ENCODE measurements around the gene CNDP1.
"Not testable (repeated sequence)": the region's sequence is repeated elsewhere in the genome, so short reads cannot be mapped to it uniquely, and the experiment has no call there.

CNDP1 gene

GRCh38 chr18:74522635-74523548, 11.4 kb upstream of the CNDP1 start:
- no peak for DNase-seq

DNA sequence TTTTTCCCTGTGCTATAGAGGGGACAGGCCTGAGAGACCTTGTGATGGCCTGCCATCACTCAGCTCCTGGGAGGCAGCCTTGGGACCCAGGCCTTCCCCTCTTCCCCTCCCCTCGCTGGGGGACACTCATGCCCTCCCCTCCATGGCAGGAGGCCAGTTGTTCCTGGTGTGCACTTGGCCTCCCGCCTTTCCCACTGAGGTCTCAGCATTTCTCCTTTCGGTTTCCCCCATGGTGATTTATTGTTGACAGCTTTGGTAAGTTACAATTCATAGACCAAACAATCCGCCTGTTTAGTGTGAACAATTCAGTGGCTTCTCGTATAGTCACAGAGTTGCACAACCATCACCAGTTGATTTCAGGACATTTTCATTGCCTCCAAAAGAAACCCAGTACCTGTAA, 10.2 kb upstream of the CNDP1 start:
- DNase-seq: no peak

DNA sequence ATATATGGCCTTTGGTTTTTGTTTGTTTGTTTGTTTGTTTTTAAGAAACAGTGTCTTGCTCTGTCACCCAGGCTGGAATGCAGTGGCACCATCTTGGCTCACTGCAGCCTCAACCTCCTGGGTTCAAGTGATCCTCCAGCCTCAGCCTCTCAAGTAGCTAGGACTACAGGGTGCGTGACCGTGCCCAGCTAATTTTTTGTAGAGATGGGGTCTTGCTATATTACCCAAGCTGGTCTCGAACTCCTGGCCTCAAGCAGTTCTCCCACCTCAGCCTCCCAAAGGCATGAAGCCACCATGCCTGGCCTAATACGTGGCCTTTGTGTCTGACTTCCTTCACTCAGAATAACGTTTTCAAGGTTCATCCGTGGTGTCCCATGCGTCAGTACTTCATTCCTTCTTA, 9.4 kb upstream of the CNDP1 start:
- DNase-seq: not testable (repeated sequence)

GRCh38 chr18:74525741-74526140, 8.6 kb upstream of the CNDP1 start:
- no peak for DNase-seq

DNA sequence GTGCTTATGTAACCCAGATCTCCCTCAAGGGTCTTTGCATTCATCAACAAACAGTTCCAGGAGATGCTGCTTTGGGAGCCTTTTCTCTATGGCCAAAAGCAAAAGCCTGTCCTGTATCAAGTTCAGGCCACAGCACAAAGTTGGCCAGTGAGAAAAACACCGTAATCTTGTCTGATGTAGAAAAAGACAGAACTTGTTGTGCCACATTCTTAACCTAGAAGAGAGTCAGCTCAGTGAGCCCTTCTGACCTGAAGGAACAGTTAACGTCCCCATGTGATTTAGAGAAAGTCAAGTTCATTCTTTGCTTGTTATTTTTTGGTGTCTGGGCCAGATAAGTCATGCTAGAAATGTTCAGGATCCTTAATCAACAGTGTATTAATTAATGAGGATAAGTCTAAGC, 7.8 kb upstream of the CNDP1 start:
- DNase-seq: no peak

GRCh38 chr18:74528478-74528877, 5.8 kb upstream of the CNDP1 start:
- no peak for DNase-seq

DNA sequence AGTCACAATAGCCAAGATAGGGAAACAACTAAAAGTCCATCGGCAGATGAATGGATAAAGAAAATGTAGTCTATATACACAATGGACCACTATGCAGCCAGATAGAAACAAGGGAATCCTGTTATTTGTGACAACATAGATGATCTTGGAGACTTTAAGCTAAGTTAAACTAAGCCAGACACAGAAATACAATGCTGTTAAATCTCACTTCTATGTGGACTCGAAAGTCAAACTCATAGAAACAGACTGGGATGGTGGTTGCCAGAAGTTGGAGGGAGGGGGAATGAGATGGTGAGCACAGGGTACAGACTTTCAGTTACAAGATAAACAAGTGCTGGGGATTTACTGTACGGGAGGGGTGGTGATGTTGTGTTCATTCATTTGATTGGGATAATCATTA, 5.4 kb upstream of the CNDP1 start:
- DNase-seq: no peak

GRCh38 chr18:74529378-74529777, 4.9 kb upstream of the CNDP1 start:
- no peak for DNase-seq

DNA sequence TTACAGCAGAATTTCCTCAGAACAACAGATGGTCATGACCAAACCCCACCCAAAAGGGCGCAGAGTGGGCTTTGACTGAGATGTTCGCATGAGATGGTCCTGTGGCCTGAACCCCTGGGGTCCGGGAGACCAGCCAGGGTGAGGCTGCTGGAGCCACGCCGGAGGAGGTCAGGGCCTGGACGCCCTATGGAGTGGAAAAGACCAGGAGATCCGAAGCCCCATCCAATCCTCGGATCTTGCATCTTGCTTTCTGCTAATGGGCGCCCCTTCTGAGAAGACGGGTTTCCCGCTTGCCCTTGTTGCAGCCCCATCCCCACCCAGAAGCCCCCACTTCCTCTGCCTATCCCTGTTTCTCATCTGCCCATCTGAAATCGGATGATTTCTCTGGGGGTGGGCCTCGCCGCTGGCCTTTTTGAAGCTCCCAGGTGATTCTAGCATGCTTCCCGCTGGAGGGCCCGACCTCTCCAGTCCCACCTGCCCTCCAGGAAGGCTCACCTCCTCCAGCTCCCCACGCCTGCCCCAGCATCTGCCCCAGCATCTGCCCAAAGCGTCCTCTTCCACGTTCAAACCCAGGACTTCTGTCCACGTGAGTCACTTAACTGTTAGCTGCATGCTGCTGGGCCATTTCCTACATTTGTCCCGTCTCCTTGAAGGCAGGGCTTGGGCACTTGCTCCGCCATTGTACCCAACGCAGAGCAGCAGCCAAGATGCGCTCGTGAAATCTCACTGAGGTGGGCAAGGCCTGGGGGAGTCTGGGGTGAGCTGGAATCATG, 4.3 kb upstream of the CNDP1 start:
- DNase-seq: no peak

DNA sequence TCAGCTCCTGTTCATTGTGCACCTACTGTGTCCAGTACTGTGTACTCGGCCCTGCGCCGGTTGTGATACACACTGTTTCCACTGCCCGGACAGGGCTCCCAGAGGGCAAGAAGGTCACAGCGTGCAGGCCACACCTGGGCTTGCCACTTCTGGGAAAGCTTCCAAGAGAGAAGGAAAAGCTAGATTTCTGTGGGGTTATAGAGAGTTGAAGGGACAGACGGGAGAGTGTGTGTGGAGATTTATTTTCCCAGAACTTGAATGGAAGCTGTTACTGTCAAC, 3.8 kb upstream of the CNDP1 start:
- no peak for DNase-seq

- no peak for DNase-seq
These were observed 3.3 kb upstream of the CNDP1 start for GRCh38 chr18:74531043-74531442.

DNA sequence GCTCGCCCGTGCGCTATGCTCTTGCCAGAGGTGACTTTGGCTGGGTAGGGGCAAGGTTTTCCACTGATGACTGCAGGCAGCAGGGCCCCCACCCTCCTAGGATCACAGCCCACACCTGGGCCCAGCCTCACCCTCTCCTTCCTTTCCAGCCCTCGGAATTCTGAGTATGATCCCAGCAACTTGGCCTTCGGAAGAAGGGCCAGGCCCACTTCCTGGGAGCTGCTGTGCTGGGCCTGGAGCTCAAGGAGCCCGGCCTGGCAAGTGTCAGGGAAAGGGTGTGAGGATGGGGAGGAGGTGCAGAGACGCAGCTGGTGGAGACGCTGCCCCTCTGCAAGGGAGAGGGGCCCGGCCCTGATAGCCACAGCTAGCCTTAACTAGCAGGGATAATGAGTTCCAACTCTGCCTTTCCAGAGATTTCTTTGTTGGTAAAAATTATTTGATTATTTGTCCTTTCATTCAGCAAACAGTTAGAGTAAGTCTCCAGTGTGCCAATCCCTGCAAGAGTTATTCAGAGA, 1.7 kb upstream of the CNDP1 start:
- no peak for DNase-seq

GRCh38 chr18:74533666-74534065, 634 bp upstream of the CNDP1 start:
- no peak for DNase-seq

DNA sequence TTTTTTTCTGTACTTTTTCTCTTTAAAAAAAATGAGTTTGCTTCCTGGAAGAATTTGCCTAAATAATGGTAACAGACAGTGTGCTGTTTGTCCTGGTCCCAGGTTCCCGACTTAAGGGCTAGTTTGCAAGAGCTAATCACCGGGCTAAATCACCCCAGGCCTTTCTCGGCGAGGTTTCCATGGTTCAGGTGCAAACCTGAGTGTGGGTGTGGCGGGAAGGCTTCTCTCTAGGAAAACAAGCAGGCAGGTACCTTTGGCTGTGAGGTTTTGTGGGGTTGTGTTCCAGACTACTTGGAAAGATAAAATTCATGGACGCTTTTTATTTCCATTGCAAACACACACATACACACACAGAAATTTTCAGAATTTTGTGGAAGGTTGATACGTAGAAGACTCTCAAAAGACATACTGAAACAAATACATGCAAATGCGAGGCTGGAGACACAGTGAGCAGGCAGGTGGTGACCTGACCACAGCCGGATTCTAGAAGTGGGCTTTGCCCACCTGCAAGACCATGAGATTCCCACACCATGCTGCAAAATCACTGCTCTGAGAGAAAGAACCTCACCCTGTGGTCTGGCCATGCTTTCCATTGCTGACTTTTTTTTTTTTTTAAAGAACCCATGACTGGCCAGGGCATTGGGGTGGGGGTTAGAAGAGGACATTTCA, 815 bp downstream of the CNDP1 start:
- DNase-seq: no peak

GRCh38 chr18:74539289-74539688, 5.0 kb downstream of the CNDP1 start:
- DNase-seq: no peak

GRCh38 chr18:74540652-74541421, 6.5 kb downstream of the CNDP1 start:
- DNase-seq: no peak

GRCh38 chr18:74541703-74542555, 7.6 kb downstream of the CNDP1 start:
- no peak for DNase-seq

- DNase-seq: no peak
These were observed 10.6 kb downstream of the CNDP1 start for GRCh38 chr18:74544898-74545297.

- no peak for DNase-seq
These were observed 11.7 kb downstream of the CNDP1 start for GRCh38 chr18:74546007-74546406.

DNA sequence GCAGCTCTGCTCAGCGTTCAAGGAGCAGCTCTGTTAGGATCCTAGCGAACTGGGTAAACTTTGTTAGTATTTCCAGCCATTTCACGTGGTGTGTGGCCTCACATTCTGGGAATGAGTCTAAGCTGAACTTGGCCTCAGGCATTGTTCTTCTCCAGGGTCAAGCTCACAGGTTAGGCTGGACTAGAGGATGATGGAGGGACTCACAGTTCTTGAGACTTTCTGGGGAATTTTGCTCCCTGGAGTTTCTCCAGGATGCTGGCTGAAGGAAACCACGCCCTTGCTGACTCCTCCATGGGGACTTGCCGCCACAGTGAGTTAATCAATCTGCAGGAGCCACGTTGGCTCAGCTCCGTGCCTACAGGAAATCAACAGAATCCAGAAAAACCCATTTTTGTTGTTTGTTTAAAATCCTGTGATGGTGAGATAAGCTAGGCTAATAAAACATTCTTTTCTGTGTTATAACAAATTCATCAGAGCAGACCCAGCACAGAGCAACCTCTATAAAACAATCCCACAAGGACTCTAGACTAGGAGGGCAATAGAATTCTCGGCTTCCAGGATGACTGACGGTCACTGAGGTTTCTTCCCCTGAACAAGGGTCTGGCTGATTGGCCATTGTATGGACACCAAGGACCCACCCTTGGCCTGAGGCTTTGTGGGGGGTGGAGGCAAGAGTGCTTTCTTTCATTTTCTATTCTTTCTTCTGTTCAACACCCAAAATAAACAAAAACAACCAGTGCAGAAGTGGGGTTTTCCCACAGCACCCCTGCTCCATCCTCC, 12.6 kb downstream of the CNDP1 start:
- no peak for DNase-seq

DNA sequence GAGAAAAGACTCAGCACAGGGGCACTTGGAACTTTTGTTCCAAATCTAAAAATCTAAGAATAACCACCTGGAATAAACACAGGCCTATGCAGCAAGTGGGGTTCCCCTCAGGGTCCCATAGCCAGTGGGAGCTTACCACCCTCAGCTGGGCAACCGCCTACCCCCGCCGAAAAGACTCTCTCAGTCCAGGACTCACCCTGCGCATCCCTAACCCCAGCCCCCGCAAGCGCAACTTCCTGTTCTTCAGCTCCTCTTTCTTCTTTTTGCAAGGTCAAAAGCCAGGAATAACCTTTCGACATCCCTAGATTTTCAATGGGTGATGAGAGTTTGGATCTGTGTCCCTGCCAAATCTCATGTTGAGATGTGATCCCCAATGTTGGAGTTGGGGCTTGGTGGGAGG, 13.6 kb downstream of the CNDP1 start:
- DNase-seq: no peak

Measured in NCI-H1694 treated with DMSO at 0.1 percent for 48 hours (cell line).